Upper lobe of left lung (tissue), 4 donors: ENCODE measurements around the gene DIAPH1.
A peak's percentile ranks its signal among the peaks of the same experiment; 100 is the strongest.

ENCODE experiments used
- POLR2A ChIP-seq, 4 donors: fragments of 450-650 bp; IDR thresholded peaks; one replicate each; pipeline ENCODE4 v1.5.1; 2016 to 2017; ENCODE audit warnings: antibody characterized with exemption in 4 of 4, mild to moderate bottlenecking in 2 of 4
- TF ChIP-seq, protein P1 (sequence below), 6 experiments: fragments of 450-650 bp in 4 of 6; fragments of 200-600 bp in 2 of 6; sonication (generic) in 2 of 6; IDR thresholded peaks; one replicate each; pipeline ENCODE4 v1.5.1; 2016 to 2019; ENCODE audit warnings: antibody characterized with exemption in 6 of 6

DNA sequence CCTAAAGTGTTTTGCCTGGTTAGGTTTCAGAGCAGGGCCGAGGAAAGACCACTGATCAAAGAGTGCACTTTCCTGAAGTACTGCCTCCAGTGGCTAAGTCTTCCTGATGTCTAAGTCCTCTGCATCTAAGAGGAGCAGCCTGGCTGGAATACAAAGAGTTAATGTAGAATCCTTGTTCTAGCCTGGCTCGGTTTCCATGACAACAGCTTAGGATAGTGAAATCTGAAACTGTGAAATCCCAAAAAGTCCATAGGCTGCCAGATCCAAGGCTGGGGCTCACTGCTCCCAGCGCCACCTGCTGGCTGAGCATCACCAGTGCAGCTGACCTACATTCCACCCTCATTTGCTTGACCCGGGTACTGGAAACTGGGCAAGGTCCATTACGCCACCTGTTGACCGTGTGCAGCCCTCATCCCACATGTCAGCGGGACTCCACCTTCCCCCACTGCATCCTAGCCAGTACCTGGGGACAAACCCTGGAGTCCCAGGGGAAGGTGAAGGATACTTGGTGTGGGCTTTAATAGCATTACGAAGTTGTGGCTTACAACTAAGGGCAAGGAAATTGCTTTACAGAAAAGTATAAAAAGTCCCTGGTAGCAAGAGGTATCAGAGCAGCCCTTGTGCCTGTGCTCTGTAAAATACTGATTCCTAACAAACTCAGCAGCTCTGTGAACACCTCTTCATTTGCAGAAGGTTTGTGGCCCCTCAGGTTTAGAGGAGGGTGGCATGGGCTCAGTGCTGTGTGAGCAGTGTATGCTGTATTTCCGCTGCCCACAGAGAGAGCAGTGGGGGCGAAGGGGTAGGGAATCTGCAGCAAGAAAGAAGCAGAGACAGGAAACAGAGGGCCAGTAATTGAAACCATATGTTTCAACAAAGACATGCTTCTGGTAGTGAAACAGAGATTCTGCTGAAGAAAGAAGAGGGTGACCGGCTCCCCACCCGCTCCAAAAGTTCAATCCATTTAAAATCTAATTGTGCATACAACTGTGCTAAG, 93.9 kb downstream of the DIAPH1 start:
- TF ChIP-seq, protein P1, sequence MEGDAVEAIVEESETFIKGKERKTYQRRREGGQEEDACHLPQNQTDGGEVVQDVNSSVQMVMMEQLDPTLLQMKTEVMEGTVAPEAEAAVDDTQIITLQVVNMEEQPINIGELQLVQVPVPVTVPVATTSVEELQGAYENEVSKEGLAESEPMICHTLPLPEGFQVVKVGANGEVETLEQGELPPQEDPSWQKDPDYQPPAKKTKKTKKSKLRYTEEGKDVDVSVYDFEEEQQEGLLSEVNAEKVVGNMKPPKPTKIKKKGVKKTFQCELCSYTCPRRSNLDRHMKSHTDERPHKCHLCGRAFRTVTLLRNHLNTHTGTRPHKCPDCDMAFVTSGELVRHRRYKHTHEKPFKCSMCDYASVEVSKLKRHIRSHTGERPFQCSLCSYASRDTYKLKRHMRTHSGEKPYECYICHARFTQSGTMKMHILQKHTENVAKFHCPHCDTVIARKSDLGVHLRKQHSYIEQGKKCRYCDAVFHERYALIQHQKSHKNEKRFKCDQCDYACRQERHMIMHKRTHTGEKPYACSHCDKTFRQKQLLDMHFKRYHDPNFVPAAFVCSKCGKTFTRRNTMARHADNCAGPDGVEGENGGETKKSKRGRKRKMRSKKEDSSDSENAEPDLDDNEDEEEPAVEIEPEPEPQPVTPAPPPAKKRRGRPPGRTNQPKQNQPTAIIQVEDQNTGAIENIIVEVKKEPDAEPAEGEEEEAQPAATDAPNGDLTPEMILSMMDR (IDR thresholded peaks at IDR 0.05), result peak; percentile 96 to 99 (median 98)
- no peak for TF ChIP-seq POLR2A (IDR thresholded peaks at IDR 0.05)
